ENCODE measurements around the gene PPM1D.

Gene PPM1D

GRCh38 chr17:60677308-60678117, 77.5 kb downstream of the PPM1D start, which contains the start of gene BCAS3:
Gene BCAS3 (plus strand): TSS chr17:60677851.
- Histone ChIP-seq H3K9me3 (ENCODE audit: control insufficient read depth, insufficient read depth, low read length) (no peaks in the 10 kb centered on the region), H3K4me3 (ENCODE audit: low read depth, low read length) (peak within 1 kb of the TSS; percentile 96), H3K36me3 (ENCODE audit: control insufficient read depth, insufficient read depth, low read length) (no peaks in the 10 kb centered on the region), H3K9ac (ENCODE audit: low read depth, low read length) (peak within 1 kb of the TSS; percentile 84), H3K4me1 (ENCODE audit: control insufficient read depth, insufficient read depth, low read length) (peaks cover 4% of the 10 kb centered on the region), H3K27me3 (ENCODE audit: control insufficient read depth, insufficient read depth, low read length) (no peaks in the 10 kb centered on the region)

- peak overlapping the region; percentile 96 for H3K4me3 ChIP-seq (ENCODE audit: low read depth, low read length)
- H3K36me3 ChIP-seq (ENCODE audit: control insufficient read depth, insufficient read depth, low read length), result no peaks in the 10 kb centered on the region
- peak overlapping the region; percentile 84 for H3K9ac ChIP-seq (ENCODE audit: low read depth, low read length)
- peaks cover 4% of the 10 kb centered on the region for H3K4me1 ChIP-seq (ENCODE audit: control insufficient read depth, insufficient read depth, low read length)
- no peaks in the 10 kb centered on the region for H3K27me3 ChIP-seq (ENCODE audit: control insufficient read depth, insufficient read depth, low read length)
- no peaks in the 10 kb centered on the region for H3K9me3 ChIP-seq (ENCODE audit: control insufficient read depth, insufficient read depth, low read length)
Measured at GRCh38 chr17:60678118-60678444, 78.1 kb downstream of the PPM1D start.

GRCh38 chr17:60679287-60679686, 79.3 kb downstream of the PPM1D start:
- Histone ChIP-seq H3K4me3 (ENCODE audit: low read depth, low read length) (no peak overlapping the region), H3K4me1 (ENCODE audit: control insufficient read depth, insufficient read depth, low read length) (peaks cover 4% of the 10 kb centered on the region), H3K9ac (ENCODE audit: low read depth, low read length) (no peak overlapping the region), H3K27me3 (ENCODE audit: control insufficient read depth, insufficient read depth, low read length) (no peaks in the 10 kb centered on the region), H3K9me3 (ENCODE audit: control insufficient read depth, insufficient read depth, low read length) (no peaks in the 10 kb centered on the region), H3K36me3 (ENCODE audit: control insufficient read depth, insufficient read depth, low read length) (no peaks in the 10 kb centered on the region)

GRCh38 chr17:60680754-60681153, 80.8 kb downstream of the PPM1D start:
- no peaks in the 10 kb centered on the region for H3K27me3 ChIP-seq (ENCODE audit: control insufficient read depth, insufficient read depth, low read length)
- no peak overlapping the region for H3K9ac ChIP-seq (ENCODE audit: low read depth, low read length)
- H3K4me3 ChIP-seq (ENCODE audit: low read depth, low read length), result no peak overlapping the region
- no peaks in the 10 kb centered on the region for H3K9me3 ChIP-seq (ENCODE audit: control insufficient read depth, insufficient read depth, low read length)
- H3K36me3 ChIP-seq (ENCODE audit: control insufficient read depth, insufficient read depth, low read length), result no peaks in the 10 kb centered on the region
- H3K4me1 ChIP-seq (ENCODE audit: control insufficient read depth, insufficient read depth, low read length), result peaks cover 4% of the 10 kb centered on the region

- H3K9ac ChIP-seq (ENCODE audit: low read depth, low read length), result no peak overlapping the region
- H3K9me3 ChIP-seq (ENCODE audit: control insufficient read depth, insufficient read depth, low read length), result no peaks in the 10 kb centered on the region
- no peaks in the 10 kb centered on the region for H3K27me3 ChIP-seq (ENCODE audit: control insufficient read depth, insufficient read depth, low read length)
- no peaks in the 10 kb centered on the region for H3K36me3 ChIP-seq (ENCODE audit: control insufficient read depth, insufficient read depth, low read length)
- no peaks in the 10 kb centered on the region for H3K4me1 ChIP-seq (ENCODE audit: control insufficient read depth, insufficient read depth, low read length)
- no peak overlapping the region for H3K4me3 ChIP-seq (ENCODE audit: low read depth, low read length)
Measured at GRCh38 chr17:60685437-60685836, 85.4 kb downstream of the PPM1D start.

- Histone ChIP-seq H3K9me3 (ENCODE audit: control insufficient read depth, insufficient read depth, low read length) (no peaks in the 10 kb centered on the region), H3K4me1 (ENCODE audit: control insufficient read depth, insufficient read depth, low read length) (no peaks in the 10 kb centered on the region), H3K36me3 (ENCODE audit: control insufficient read depth, insufficient read depth, low read length) (no peaks in the 10 kb centered on the region), H3K4me3 (ENCODE audit: low read depth, low read length) (no peak overlapping the region), H3K9ac (ENCODE audit: low read depth, low read length) (no peak overlapping the region), H3K27me3 (ENCODE audit: control insufficient read depth, insufficient read depth, low read length) (no peaks in the 10 kb centered on the region)
Measured at GRCh38 chr17:60695960-60696359, 96.0 kb downstream of the PPM1D start.

- Histone ChIP-seq H3K4me1 (ENCODE audit: control insufficient read depth, insufficient read depth, low read length) (no peaks in the 10 kb centered on the region), H3K9me3 (ENCODE audit: control insufficient read depth, insufficient read depth, low read length) (no peaks in the 10 kb centered on the region), H3K27me3 (ENCODE audit: control insufficient read depth, insufficient read depth, low read length) (no peaks in the 10 kb centered on the region), H3K36me3 (ENCODE audit: control insufficient read depth, insufficient read depth, low read length) (no peaks in the 10 kb centered on the region), H3K9ac (ENCODE audit: low read depth, low read length) (no peak overlapping the region), H3K4me3 (ENCODE audit: low read depth, low read length) (no peak overlapping the region)
Measured at GRCh38 chr17:60699090-60699489, 99.1 kb downstream of the PPM1D start.

GRCh38 chr17:60704170-60704569, 104.2 kb downstream of the PPM1D start:
- no peak overlapping the region for H3K4me3 ChIP-seq (ENCODE audit: low read depth, low read length)
- H3K9ac ChIP-seq (ENCODE audit: low read depth, low read length), result no peak overlapping the region
- H3K27me3 ChIP-seq (ENCODE audit: control insufficient read depth, insufficient read depth, low read length), result no peaks in the 10 kb centered on the region
- H3K36me3 ChIP-seq (ENCODE audit: control insufficient read depth, insufficient read depth, low read length), result no peaks in the 10 kb centered on the region
- no peaks in the 10 kb centered on the region for H3K9me3 ChIP-seq (ENCODE audit: control insufficient read depth, insufficient read depth, low read length)
- no peaks in the 10 kb centered on the region for H3K4me1 ChIP-seq (ENCODE audit: control insufficient read depth, insufficient read depth, low read length)

- Histone ChIP-seq H3K4me3 (ENCODE audit: low read depth, low read length) (no peak overlapping the region), H3K4me1 (ENCODE audit: control insufficient read depth, insufficient read depth, low read length) (no peaks in the 10 kb centered on the region)
Measured at GRCh38 chr17:60712675-60713074, 112.7 kb downstream of the PPM1D start.

GRCh38 chr17:60713608-60714007, 113.6 kb downstream of the PPM1D start:
- Histone ChIP-seq H3K36me3 (ENCODE audit: control insufficient read depth, insufficient read depth, low read length) (no peaks in the 10 kb centered on the region), H3K4me3 (ENCODE audit: low read depth, low read length) (no peak overlapping the region), H3K9me3 (ENCODE audit: control insufficient read depth, insufficient read depth, low read length) (no peaks in the 10 kb centered on the region), H3K27me3 (ENCODE audit: control insufficient read depth, insufficient read depth, low read length) (no peaks in the 10 kb centered on the region), H3K4me1 (ENCODE audit: control insufficient read depth, insufficient read depth, low read length) (no peaks in the 10 kb centered on the region), H3K9ac (ENCODE audit: low read depth, low read length) (no peak overlapping the region)

More at GRCh38 chr17:60712675-60713074, 112.7 kb downstream of the PPM1D start:
- Histone ChIP-seq H3K9ac (ENCODE audit: low read depth, low read length) (no peak overlapping the region), H3K36me3 (ENCODE audit: control insufficient read depth, insufficient read depth, low read length) (no peaks in the 10 kb centered on the region), H3K9me3 (ENCODE audit: control insufficient read depth, insufficient read depth, low read length) (no peaks in the 10 kb centered on the region), H3K27me3 (ENCODE audit: control insufficient read depth, insufficient read depth, low read length) (no peaks in the 10 kb centered on the region)
